Spleen (tissue), 11 donors: ENCODE data around the gene USP24. TPM values are rescaled to one million over a fixed set of nuclear protein-coding genes. Genes with fewer than 3 reads are reported as not detected.
"Not testable (repeated sequence)": the region's sequence is repeated elsewhere in the genome, so short reads cannot be mapped to it uniquely, and the experiment has no call there.

Source experiments
- DNase-seq: peaks from one replicate; pipeline ENCODE4 v3.0.0-alpha.2; 2020
- H3K27ac ChIP-seq, 8 donors: fragments of 200-600 bp; sonication (generic) in 7 of 8; 1 replicate in 4 of 8; 2 replicates in 4 of 8; pipeline versions ENCODE4 v1.5.0 to v1.8.0; 2016 to 2021; ENCODE audit warnings: inconsistent platforms in 4 of 8, mild to moderate bottlenecking in 4 of 8, moderate library complexity in 1 of 8
- H3K27me3 ChIP-seq, 7 donors: fragments of 200-600 bp; sonication (generic) in 6 of 7; replicated peaks in 1 of 7; 1 replicate in 4 of 7; 2 replicates in 3 of 7; pipeline versions ENCODE4 v1.5.0 to v1.8.0; 2016 to 2021; ENCODE audit warnings: inconsistent platforms in 3 of 7, mild to moderate bottlenecking in 1 of 7
- H3K36me3 ChIP-seq, 6 donors: fragments of 200-600 bp; sonication (generic) in 5 of 6; 1 replicate in 4 of 6; 2 replicates in 2 of 6; pipeline versions ENCODE4 v1.5.0 to v1.8.0; 2016 to 2021; ENCODE audit warnings: inconsistent platforms in 2 of 6
- H3K4me1 ChIP-seq, 6 donors: fragments of 200-600 bp; sonication (generic) in 5 of 6; 1 replicate in 3 of 6; 2 replicates in 3 of 6; pipeline versions ENCODE4 v1.5.0 to v1.8.0; 2016 to 2021; ENCODE audit warnings: inconsistent platforms in 3 of 6
- H3K4me3 ChIP-seq, 8 donors: fragments of 200-600 bp; sonication (generic) in 7 of 8; 1 replicate in 4 of 8; 2 replicates in 4 of 8; pipeline versions ENCODE4 v1.5.0 to v1.8.0; 2016 to 2021; ENCODE audit warnings: inconsistent platforms in 4 of 8, mild to moderate bottlenecking in 4 of 8, moderate library complexity in 2 of 8
- H3K9me3 ChIP-seq, 8 donors: fragments of 200-600 bp; sonication (generic) in 7 of 8; 1 replicate in 4 of 8; 2 replicates in 4 of 8; pipeline versions ENCODE4 v1.5.0 to v1.8.0; 2016 to 2021; ENCODE audit warnings: inconsistent platforms in 4 of 8
- POLR2A ChIP-seq, 3 donors: fragments of 450-650 bp; IDR thresholded peaks; one replicate each; pipeline ENCODE4 v1.5.1; 2017; ENCODE audit warnings: antibody characterized with exemption in 3 of 3, mild to moderate bottlenecking in 1 of 3
- POLR2AphosphoS5 ChIP-seq, 3 donors: sonication (generic); formaldehyde crosslinking; IDR thresholded peaks; one replicate each; pipeline ENCODE4 v1.5.1; 2017; ENCODE audit warnings: antibody characterized with exemption in 3 of 3
- WGBS, 5 donors: extraction: QIAGEN DNeasy Blood & Tissue Kit in 3 of 5; methylation state at CpG; one replicate each; pipeline versions ENCODE4 v1.1.5 to v1.1.7; 2013 to 2018; 5-methylcytosine and 5-hydroxymethylcytosine counted together
- intact Hi-C: fragments of 100-400 bp; cut with DNase I; formaldehyde crosslinking; loops from one replicate; pipeline ENCODE4 v1.15.0; 2023; ENCODE audit warnings: low total_unique reads
- polyA plus RNA-seq, 3 donors: library from polyadenylated mRNA; stranded (reverse); fragments of 200-250 nt; gene quantifications; one replicate each; pipeline ENCODE4 v1.2.1, GENCODE V29; 2013
- total RNA-seq, 7 donors: library from RNA; depleted of rRNA in 3 of 7; stranded (reverse); fragments of >200 nt in 3 of 7; fragmentation: NEBNext Ultra II Directional in 4 of 7; extraction: Animal tissue kit (Norgen Biotek cat#: 25700) in 4 of 7; gene quantifications; one replicate each; pipeline versions ENCODE4 v1.1.0 to v1.2.1, GENCODE V29; 2016 to 2021
- TF ChIP-seq, protein P1 (sequence below), 11 experiments: fragments of 200-600 bp in 7 of 11; fragments of 450-650 bp in 4 of 11; sonication (generic) in 4 of 11; IDR thresholded peaks in 8 of 11; conservative IDR thresholded peaks in 3 of 11; 1 replicate in 7 of 11; 2 replicates in 4 of 11; pipeline versions ENCODE4 v1.4.0 to v1.8.0; 2016 to 2021; ENCODE audit warnings: antibody characterized with exemption in 11 of 11, inconsistent platforms in 4 of 11, mild to moderate bottlenecking in 1 of 11
- donor health status: healthy with polysubstance abuse.
- donor health status: DM: no; HTN: no; CAD: no; lungs with moderate emphysema.
- donor health status: DM: no; HTN: no; CAD: no.
- donor health status: Bipolar disorder and iron deficiency.
- donor health status: healthy.
- donor health status: DM: no; HTN: no; CAD: no.
- donor health status: DM: yes; HTN: yes; CAD: no.

USP24 gene
- total and polyA plus RNA-seq, 10 donors: 11.6 to 94.5 (median 70.1) TPM

DNA sequence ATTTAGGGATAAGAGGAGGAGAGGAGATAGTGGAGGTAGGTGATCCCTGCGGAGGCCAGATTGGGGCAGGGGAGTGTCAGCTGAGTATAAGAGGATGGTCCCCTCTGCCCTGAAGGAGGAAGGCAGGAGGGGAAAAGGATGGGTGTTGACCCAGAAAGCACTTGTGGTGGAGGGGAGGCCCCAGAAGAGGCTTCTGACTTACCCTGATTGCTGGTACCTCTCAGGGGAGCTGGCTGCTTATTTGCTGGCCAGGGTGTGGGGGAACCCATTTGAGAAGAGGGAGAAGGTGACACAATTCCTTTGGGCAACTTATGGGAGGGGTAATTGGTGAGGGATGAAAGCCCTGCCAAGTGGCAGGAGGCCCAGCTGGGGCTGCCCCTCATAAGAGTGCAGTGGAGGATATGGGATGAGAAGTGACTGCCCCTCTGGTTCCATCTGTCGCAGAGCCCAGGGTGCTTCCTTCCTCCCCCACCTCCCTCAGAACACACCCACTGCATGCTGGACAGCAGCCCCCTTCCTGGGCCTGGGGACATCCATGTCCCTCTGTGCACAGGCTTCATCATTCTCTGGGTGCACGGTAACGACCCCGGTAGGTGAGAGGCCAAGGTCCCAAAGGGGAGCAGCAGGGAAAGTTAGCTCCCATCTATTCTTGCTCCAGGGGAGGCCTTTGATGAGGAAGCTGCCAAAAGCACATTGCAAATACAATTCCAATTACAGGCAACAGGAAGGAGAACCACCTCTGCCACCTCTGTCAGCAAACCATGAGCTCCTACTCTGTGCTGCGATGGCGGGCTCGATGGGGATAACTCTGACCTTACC lies 177.2 kb downstream of the USP24 start:
- H3K4me1 ChIP-seq: peaks cover 0 to 40% (median 13%) of the 10 kb centered on the region in 6 donors
- H3K9me3 ChIP-seq: no peaks in the 10 kb centered on the region
- H3K27me3 ChIP-seq: peaks cover 0 to 92% (median 22%) of the 10 kb centered on the region in 7 donors
- no peak overlapping the region for H3K4me3 ChIP-seq
- no peaks in the 10 kb centered on the region for H3K36me3 ChIP-seq
- TF ChIP-seq, protein P1, sequence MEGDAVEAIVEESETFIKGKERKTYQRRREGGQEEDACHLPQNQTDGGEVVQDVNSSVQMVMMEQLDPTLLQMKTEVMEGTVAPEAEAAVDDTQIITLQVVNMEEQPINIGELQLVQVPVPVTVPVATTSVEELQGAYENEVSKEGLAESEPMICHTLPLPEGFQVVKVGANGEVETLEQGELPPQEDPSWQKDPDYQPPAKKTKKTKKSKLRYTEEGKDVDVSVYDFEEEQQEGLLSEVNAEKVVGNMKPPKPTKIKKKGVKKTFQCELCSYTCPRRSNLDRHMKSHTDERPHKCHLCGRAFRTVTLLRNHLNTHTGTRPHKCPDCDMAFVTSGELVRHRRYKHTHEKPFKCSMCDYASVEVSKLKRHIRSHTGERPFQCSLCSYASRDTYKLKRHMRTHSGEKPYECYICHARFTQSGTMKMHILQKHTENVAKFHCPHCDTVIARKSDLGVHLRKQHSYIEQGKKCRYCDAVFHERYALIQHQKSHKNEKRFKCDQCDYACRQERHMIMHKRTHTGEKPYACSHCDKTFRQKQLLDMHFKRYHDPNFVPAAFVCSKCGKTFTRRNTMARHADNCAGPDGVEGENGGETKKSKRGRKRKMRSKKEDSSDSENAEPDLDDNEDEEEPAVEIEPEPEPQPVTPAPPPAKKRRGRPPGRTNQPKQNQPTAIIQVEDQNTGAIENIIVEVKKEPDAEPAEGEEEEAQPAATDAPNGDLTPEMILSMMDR (IDR thresholded peaks at IDR 0.05 in 8 of 11, conservative IDR thresholded peaks at IDR 0.05 in 3 of 11): no peak
- TF ChIP-seq POLR2AphosphoS5 (IDR thresholded peaks at IDR 0.05): no peak
- no peak for TF ChIP-seq POLR2A (IDR thresholded peaks at IDR 0.05)
- intact Hi-C loops: no loop called here
- 73 to 87% (median 76%) methylated on average over 4 to 8 of the region's 8 CpGs for WGBS, 5 donors
- no peak for DNase-seq
- peak overlapping the region in 1 of 8 donors; percentile 62 for H3K27ac ChIP-seq

DNA sequence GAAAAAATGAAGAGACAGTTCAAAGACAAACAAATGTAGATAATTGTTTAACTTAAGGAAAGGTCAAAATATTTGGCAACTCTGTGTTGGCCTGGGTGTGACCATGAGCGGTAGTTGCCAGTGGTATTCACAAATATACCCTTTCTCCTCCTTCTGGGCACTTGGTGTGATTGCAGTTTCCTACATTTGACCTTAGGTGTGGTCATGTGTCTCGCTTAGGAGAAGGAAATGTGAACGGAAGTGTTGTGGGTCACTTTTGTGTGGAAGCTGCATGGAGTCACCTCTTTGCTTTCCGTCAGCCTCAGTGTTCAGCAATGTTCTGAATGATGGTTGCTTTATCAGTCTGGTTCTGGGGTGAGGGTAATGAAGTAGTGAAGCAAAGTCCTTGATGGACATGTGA lies 179.3 kb downstream of the USP24 start:
- Histone ChIP-seq H3K4me3 (no peak overlapping the region), H3K27ac (peak overlapping the region in 3 of 8 donors; percentile 35 to 62 (median 59)), H3K27me3 (peaks cover 0 to 77% (median 19%) of the 10 kb centered on the region in 7 donors), H3K9me3 (no peaks in the 10 kb centered on the region), H3K36me3 (no peaks in the 10 kb centered on the region), H3K4me1 (peaks cover 0 to 40% (median 13%) of the 10 kb centered on the region in 6 donors)
- DNase-seq: no peak
- intact Hi-C loops: no loop called here
- WGBS, 5 donors: 26 to 54% (median 31%) methylated on average over 4 of the region's 4 CpGs
- TF ChIP-seq POLR2AphosphoS5 (IDR thresholded peaks at IDR 0.05) (no peak), POLR2A (IDR thresholded peaks at IDR 0.05) (no peak)
- TF ChIP-seq, protein P1 (IDR thresholded peaks at IDR 0.05 in 8 of 11, conservative IDR thresholded peaks at IDR 0.05 in 3 of 11): peak in 5 of 11 experiments; percentile 20 to 53 (median 36)

DNA sequence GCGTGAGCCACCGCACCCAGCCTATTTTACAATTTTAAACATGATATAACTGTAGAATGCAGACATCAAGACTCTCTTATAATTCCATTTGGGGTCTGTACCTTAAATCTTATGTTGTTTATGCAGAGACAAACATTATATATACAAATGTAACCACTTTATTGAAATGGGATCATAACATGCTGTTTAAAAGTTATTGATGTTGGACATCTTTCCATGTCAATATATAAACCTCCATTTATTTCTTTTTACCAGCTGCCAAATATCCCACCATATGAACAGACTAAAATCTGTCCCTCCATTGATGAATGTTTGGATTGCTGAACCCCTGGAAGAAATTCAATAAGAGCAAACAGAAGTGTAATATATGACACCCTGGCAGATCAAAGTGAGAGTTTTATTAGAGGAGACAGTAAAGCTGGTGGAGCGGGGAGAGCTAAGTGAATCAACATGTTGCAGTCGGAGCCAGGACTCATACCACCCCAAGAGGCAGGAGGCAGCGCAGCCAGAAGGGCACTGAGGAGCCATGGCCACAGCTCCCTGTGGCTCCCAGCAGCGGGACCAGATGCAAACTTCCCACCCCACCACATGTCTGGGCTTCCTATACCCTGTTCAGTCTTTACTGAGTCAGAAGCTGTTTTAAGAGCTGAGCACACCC lies 180.6 kb downstream of the USP24 start:
- Histone ChIP-seq H3K4me1 (peaks cover 0 to 29% (median 8%) of the 10 kb centered on the region in 6 donors), H3K36me3 (no peaks in the 10 kb centered on the region), H3K9me3 (no peaks in the 10 kb centered on the region), H3K27ac (no peak overlapping the region), H3K27me3 (peaks cover 0 to 64% (median 7%) of the 10 kb centered on the region in 7 donors), H3K4me3 (no peak overlapping the region)
- TF ChIP-seq, protein P1 (IDR thresholded peaks at IDR 0.05 in 8 of 11, conservative IDR thresholded peaks at IDR 0.05 in 3 of 11): no peak
- TF ChIP-seq POLR2A (IDR thresholded peaks at IDR 0.05): no peak
- no peak for TF ChIP-seq POLR2AphosphoS5 (IDR thresholded peaks at IDR 0.05)
- 85 to 98% (median 89%) methylated on average over 6 of the region's 6 CpGs for WGBS, 5 donors
- no peak for DNase-seq
- intact Hi-C loops: no loop called here

DNA sequence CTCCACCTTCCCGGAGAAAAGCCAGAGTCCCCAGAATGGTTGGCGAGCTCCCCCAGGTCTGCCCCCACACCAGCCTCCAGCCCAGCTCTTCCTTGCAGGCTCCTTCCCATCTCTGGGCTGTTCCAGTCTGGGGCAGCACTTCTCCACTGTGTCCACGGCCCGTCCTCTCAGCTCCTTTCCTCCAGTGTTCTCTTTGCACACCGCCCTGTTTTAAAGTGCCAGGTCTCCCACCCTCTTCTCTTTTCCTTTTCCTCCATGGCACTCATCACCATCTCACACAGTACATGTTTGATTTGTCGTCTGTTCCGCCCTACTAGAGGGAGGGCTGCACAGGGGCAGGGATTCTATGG lies 181.9 kb downstream of the USP24 start:
- H3K4me1 ChIP-seq: peaks cover 0 to 18% (median 4%) of the 10 kb centered on the region in 6 donors
- H3K27me3 ChIP-seq: peaks cover 0 to 50% (median 0%) of the 10 kb centered on the region in 7 donors
- H3K9me3 ChIP-seq: no peaks in the 10 kb centered on the region
- intact Hi-C loops: no loop called here
- DNase-seq: no peak
- no peaks in the 10 kb centered on the region for H3K36me3 ChIP-seq
- H3K27ac ChIP-seq: no peak overlapping the region
- no peak for TF ChIP-seq POLR2A (IDR thresholded peaks at IDR 0.05)
- TF ChIP-seq POLR2AphosphoS5 (IDR thresholded peaks at IDR 0.05): no peak
- TF ChIP-seq, protein P1 (IDR thresholded peaks at IDR 0.05 in 8 of 11, conservative IDR thresholded peaks at IDR 0.05 in 3 of 11): no peak
- 74 to 90% (median 86%) methylated on average over 7 of the region's 7 CpGs for WGBS, 5 donors
- H3K4me3 ChIP-seq: no peak overlapping the region

DNA sequence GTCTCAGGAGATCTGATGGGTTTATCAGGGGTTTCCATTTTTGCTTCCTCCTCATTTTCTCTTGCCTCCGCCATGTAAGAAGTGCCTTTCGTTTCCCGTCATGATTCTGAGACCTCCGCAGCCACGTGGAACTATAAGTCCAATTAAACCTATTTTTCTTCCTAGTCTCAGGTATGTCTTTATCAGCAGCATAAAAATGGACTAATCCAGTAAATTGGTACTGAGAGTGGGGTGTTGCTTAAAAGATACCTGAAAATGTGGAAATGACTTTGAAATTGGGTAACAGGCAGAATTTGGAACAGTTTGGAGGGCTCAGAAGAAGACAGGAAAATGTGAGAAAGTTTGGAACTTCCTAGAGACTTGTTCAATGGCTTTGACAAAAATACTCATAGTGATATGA lies 184.1 kb downstream of the USP24 start:
- H3K36me3 ChIP-seq, DNase-seq, H3K4me3 ChIP-seq, intact Hi-C loops, H3K27ac ChIP-seq, H3K4me1 ChIP-seq, H3K9me3 ChIP-seq: not testable (repeated sequence)
- WGBS, 5 donors: 93 to 100% (median 95%) methylated on average over 5 of the region's 5 CpGs
- H3K27me3 ChIP-seq: peaks cover 0 to 29% (median 0%) of the 10 kb centered on the region in 7 donors

DNA sequence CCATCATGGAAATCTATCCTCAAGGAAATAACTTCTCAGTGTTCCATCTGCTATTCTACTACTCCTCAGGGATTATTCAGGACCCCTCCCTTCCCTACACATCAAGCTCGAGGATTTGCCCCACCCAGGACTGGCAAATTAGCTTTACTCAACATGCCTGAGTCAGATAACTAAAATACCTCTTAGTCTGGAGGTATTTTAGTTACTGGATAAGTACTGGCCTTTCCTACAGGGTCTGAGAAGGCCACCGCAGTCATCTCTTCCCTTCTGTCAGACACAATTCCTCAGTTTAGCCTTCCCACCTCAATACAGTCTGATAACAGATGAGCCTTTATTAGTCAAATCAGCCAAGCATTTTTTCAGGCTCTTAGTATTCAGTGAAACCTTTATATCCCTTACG lies 188.5 kb downstream of the USP24 start:
- DNase-seq, H3K4me1 ChIP-seq, H3K4me3 ChIP-seq, H3K36me3 ChIP-seq, H3K27me3 ChIP-seq, H3K9me3 ChIP-seq, H3K27ac ChIP-seq, intact Hi-C loops: not testable (repeated sequence)
- 76 to 95% (median 83%) methylated on average over 3 of the region's 3 CpGs for WGBS, 5 donors
